Cardiac fibroblast (primary cell): ENCODE results near the gene UBE3A.
A peak's percentile ranks its signal among the peaks of the same experiment; 100 is the strongest.

Experiments used
- DNase-seq, 2 donors: peaks; one replicate each; pipeline versions ENCODE4 v3.0.0 to v3.0.0-alpha.2; 2010; ENCODE audit warnings: low read depth in 2 of 2
- H3K4me3 ChIP-seq, 2 donors: replicated peaks in 1 of 2; 1 replicate in 1 of 2; 2 replicates in 1 of 2; pipeline ENCODE4 v1.5.1; 2011; ENCODE audit warnings: low read depth in 2 of 2, low read length in 2 of 2, mild to moderate bottlenecking in 2 of 2, moderate library complexity in 1 of 2
- TF ChIP-seq, protein P1 (sequence below): IDR thresholded peaks from one replicate; pipeline ENCODE4 v1.5.1; 2011; ENCODE audit warnings: low read depth, mild to moderate bottlenecking, low read length, inconsistent platforms

Gene UBE3A

DNA sequence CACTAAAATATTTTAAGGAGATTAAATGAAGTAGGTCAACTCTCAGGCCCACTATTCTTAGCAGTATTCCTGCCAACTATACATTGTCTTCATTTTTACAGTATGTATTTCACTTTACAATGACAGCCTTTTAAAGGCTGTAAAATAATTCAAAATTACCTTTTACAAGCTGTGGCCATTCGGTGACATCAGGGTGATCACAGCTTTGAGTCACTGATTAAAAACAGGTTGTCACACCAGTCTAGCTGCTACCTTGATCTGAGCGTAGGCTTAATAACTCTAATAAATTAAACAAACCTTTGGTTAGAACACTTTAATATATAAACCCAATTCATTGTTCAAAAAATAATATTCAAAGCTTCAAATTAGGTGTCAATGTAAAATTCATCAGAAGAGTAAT is 29.9 kb downstream of the UBE3A start:
- no peak overlapping the region for H3K4me3 ChIP-seq
- TF ChIP-seq, protein P1, sequence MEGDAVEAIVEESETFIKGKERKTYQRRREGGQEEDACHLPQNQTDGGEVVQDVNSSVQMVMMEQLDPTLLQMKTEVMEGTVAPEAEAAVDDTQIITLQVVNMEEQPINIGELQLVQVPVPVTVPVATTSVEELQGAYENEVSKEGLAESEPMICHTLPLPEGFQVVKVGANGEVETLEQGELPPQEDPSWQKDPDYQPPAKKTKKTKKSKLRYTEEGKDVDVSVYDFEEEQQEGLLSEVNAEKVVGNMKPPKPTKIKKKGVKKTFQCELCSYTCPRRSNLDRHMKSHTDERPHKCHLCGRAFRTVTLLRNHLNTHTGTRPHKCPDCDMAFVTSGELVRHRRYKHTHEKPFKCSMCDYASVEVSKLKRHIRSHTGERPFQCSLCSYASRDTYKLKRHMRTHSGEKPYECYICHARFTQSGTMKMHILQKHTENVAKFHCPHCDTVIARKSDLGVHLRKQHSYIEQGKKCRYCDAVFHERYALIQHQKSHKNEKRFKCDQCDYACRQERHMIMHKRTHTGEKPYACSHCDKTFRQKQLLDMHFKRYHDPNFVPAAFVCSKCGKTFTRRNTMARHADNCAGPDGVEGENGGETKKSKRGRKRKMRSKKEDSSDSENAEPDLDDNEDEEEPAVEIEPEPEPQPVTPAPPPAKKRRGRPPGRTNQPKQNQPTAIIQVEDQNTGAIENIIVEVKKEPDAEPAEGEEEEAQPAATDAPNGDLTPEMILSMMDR, result no peak
- no peak for DNase-seq

- peak in 1 of 2 donors; percentile 39 for DNase-seq
- TF ChIP-seq, protein P1, result no peak
- no peak overlapping the region for H3K4me3 ChIP-seq
These were observed 30.4 kb downstream of the UBE3A start for GRCh38 chr15:25408428-25408827.

DNA sequence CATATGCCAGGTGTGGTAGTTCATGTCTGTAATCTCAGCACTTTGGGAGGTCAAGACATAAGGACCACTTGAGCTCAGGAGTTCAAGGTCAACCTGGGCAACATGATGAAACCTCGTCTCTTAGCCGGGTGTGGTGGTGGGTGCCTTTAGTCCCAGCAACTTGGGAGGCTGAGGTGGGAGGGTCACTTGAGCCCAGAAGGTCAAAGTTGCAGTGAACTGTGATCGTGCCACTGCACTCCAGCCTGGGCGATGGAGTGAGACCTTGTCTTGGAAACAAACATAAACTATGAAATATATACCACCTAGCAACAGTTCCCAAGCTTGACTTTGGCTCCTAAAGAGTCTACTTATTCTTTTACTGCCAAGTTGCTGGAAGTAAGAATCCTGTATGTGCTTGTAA is 30.9 kb downstream of the UBE3A start:
- TF ChIP-seq, protein P1, result no peak
- H3K4me3 ChIP-seq, result no peak overlapping the region
- DNase-seq, result no peak

- TF ChIP-seq, protein P1, result no peak
- no peak overlapping the region for H3K4me3 ChIP-seq
- DNase-seq, result no peak
These were observed 32.0 kb downstream of the UBE3A start for GRCh38 chr15:25406846-25407245.

DNA sequence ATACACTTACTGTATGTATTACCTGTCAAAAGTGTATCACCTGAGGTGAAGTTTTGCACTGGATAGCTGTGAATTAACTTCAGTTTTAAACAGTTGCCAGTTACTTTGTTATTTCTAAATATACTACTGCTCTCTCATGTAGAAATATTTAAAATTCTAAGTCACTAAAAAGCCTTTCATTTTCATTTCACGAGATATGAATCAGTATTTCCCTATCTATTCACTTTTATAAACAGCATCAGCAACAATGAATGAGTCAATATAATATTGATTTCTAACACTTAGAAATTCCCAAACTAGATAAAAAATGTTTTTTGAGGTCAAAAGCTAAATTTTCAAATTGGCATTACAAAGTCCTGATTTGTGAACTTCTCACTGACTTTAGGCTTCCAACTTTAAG is 32.6 kb downstream of the UBE3A start:
- no peak for DNase-seq
- no peak overlapping the region for H3K4me3 ChIP-seq
- TF ChIP-seq, protein P1, result no peak

DNA sequence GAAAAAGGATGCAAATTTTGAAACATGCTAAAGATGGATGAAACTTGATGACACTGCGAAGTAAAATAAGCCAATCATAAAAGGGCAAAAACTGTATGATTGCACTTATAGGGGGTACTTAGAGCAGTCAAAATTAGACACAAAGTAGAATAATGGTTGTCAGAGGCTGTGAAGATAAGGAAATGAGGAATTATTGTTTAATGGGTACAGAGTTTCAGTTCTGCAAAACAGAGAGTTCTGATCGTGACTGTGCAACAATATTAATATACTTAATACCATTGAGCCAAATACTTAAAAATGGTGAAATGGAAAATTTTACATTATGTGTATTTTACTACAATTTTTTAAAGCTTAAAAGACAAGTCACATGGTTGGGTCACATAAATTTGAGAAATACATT is 35.1 kb downstream of the UBE3A start:
- DNase-seq, result no peak
- TF ChIP-seq, protein P1, result no peak
- H3K4me3 ChIP-seq, result no peak overlapping the region

- TF ChIP-seq, protein P1, result no peak
- no peak for DNase-seq
- no peak overlapping the region for H3K4me3 ChIP-seq
These were observed 36.5 kb downstream of the UBE3A start for GRCh38 chr15:25402342-25402741.
